Stimulated activated CD4-positive, alpha-beta T cell treated with anti-CD3 and anti-CD28 coated beads, Interleukin-12 subunit alpha, Interleukin-12 subunit beta, amount 100 ng/mL, for 24 hours (primary cell): Measurements from ENCODE around the gene SWSAP1.

ENCODE experiments used
- DNase-seq, 2 experiments: peaks; one replicate each; pipeline ENCODE4 v3.0.0-alpha.2; 2020; ENCODE audit warnings: low read depth in 2 of 2

Gene SWSAP1

DNA sequence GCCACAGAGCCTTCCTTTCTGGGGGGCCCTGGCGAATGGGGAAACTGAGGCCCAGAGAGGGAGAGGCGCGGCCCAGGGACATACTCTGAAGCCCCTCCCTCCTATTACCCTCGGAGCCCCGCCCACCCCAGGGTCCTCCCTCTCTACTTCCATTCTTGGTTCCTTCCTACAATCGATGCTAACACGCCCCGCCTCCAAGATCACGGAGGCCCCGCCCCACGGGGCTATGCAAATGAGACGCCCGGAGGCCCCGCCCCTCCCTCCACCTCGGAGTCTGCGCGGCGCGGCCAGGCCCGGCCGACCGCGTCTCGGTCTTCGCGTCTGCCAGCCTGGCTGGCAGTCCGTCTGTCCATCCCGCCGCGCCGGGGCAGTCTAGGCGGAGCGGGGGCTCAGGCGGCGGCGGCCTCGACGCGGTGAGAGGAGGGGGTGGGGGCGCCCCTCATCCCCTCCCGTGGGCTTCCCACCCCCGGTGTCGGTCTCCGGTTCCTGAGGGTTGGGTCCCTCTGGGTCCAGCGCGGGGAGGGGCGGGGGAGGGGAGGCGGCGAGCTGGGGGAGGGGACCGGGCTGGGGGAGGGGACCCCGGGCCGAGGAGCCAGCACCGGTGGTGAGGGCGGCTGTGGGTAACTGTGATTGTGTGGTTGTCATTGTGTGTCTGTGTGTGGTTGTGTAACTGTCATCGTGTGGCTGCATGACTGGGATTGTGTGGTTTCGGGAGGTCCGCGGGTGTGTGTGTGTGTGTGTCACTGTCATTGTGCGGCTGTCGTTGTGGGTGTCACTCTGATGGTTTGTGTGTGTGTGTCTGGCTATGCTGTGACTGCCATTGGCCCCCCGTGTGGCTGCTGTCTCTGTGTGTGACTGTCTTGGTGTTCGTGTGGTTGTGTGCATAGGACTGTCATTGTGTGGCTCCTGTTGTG is 19.0 kb upstream of the SWSAP1 start, which contains the start of gene PLPPR2:
TSS of gene PLPPR2 (plus strand) at position 273 of the 914 bp plus-strand sequence. CDS start 2,242 bp downstream, outside the sequence.
- peak; percentile 69 to 88 for DNase-seq

DNA sequence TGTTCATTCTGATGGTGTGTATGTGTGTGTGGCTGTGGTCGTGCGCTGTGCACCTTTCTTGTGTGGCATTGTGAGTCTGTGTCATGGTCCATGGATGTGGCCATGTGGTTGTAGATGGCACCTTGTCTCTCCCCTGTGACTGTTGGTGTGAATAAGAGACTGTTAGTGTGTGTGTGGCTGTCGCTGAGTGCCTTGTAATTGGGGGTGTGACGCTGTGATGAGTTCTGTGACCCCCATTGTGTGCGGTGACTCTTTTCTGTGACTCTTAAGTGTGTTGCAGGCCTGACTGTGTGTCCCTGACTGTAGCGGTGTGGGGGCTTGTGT is 18.4 kb upstream of the SWSAP1 start:
- no peak for DNase-seq

DNA sequence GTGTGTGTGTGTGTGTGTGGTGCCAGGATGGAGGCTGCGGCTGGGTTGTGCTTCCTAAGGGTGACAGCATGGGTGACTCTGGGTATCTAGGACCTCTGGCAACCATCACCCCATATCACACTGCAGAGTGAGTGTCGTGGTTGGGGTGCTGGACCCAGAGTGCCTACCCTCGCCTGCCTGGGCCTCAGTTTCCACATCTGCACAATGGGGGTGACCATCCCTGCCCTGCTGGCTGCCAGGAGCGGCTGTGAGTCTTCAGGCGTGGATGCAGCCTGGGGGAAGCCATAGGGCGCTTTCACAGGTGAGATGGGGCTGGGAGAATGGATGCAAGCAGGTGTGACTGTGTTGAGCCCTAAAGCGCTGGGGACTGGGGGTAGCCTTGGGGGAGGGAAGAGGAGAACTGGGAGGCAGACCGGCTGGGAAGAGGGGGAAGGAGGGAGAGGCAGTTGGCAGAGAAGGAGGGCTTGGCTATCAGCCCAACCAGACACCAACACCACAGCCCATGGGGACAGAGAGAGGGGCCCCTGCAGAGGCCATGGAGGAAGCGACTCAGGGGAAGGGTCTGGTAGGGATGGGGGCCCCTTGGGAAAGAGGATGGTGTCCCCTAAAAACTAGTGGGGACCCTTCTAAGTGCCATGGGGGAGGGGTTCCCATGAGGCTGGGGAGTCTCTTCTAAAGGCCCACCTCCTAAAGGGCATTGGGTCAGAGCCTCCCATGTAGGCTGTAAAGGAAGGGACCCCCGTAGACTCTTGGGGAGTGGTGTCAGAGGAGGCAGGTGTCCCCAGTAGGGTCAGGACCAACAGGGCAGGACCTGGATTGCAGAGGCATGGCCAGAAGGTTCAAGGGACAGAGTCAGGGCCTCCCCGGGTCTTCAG is 17.6 kb upstream of the SWSAP1 start:
- DNase-seq, result no peak

DNA sequence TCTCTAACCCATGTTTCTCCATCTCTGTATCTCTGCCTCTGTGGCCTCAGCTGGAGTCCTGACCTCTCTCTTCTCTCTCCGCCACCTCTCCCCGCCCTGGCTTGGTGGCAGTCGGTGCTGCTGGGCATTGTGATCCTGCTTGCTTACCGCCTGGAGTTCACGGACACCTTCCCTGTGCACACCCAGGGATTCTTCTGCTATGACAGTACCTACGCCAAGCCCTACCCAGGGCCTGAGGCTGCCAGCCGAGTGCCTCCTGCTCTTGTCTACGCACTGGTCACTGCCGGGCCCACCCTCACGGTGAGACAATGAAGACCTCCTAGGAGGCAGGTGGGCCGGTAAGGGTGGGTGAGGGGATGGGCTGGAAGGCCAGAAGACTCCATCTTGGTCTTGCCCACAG is 15.0 kb upstream of the SWSAP1 start:
- DNase-seq, result no peak

DNA sequence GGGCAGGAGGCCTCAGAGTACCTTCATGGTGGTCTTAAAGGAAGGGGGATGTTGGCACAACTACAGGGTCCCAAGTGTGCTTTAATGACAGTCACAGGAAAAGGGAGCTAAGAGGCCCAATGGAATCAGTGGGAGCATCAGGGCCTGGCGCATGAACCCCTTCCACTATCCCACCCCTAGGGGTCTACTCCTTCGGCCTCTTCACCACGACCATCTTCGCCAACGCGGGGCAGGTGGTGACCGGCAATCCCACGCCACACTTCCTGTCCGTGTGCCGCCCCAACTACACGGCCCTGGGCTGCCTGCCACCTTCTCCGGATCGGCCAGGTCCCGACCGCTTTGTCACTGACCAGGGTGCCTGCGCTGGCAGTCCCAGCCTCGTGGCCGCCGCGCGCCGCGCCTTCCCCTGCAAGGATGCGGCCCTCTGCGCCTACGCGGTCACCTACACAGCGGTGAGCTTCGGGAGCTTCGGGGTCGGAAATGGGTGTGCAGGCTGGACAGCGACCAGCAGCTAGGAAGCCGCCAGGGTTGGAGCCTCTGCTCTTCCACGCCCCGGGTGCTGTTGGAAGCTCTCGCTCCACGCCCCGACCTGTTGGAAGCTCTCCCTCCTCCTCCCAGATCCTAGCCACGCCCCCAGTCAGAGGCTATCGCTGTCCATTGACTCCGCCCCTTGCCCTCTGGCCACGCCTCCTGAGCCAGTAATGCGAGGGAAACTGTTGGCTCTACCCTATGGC is 13.3 kb upstream of the SWSAP1 start:
- no peak for DNase-seq

DNA sequence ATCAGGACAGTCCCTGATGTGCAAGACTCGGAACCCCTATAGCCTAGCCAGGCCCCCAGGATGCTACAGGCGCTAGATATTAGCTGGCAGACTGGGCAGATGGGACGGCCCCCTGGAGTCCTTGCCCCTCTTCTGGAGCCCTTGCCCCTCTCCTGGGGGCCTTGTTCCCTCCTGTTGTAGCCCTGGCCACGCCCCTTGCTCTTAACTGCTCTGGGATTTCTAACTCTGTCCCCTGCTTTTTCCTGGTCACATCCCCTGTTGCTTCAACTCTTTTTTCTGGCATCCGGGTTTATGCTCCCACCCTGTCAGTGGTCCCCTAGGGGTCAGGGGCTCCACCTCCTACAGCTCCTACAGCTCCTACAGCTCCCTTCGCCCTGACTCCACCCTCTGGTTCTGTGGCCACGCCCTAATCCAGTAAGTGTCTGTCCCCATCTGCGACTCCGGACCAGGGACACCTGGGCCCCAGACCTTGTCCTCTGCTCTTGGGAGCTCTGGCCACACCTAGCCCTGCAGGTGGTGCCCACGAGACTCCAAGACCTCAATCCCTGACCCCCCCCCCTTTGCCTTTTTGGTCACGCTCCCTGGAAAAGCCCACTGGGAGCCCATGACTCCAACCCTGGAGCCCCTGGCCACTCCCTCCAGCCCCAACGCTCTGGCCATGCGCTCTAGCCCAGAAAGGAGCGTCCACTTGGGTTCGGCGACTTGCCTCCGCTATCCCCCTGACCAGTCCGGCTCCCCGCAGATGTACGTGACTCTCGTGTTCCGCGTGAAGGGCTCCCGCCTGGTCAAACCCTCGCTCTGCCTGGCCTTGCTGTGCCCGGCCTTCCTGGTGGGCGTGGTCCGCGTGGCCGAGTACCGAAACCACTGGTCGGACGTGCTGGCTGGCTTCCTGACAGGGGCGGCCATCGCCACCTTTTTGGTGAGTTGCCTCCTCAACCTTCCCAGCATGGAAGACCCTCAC is 12.4 kb upstream of the SWSAP1 start:
- DNase-seq, result no peak

DNA sequence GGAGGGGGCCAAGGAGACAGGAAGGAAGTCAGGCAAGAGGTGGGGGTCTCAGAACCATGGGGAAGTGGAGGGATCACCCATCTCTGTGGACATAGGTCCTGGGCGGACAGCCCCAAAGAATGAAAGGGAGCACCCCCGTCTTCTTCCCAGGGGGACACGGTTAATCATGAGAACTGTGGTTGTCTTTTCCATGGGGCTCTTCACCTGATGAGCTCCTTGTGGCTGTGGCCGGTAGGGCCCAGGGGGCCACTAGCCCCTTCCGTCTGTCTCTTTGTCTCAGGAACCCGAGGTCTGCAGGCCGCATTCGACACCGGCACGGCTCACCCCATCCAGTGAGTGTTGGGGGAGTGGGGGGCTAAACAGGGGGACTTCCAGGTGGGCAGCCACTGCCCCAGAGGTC is 10.6 kb upstream of the SWSAP1 start:
- no peak for DNase-seq

DNA sequence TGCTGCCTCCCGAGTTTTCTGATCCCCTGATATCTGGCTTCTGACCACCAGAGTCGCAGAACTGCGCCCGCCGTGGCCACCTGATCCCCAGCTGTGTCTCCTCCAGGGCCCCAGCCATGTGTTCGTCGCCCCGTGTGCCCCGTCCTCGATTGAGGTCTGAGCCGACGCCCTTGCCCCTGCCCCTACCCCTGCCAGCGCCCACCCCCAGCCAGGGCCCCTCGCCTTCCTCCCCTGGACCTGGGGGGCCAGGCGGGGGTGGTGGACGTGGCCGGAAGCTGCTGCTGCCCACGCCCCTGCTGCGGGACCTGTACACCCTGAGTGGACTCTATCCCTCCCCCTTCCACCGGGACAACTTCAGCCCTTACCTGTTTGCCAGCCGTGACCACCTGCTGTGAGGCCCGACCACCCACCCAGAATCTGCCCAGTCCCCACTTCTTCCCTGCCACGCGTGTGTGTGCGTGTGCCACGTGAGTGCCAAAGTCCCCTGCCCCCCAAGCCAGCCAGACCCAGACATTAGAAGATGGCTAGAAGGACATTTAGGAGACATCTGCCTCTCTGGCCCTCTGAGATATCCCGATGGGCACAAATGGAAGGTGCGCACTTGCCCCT is 10.1 kb upstream of the SWSAP1 start:
- DNase-seq, result no peak

DNA sequence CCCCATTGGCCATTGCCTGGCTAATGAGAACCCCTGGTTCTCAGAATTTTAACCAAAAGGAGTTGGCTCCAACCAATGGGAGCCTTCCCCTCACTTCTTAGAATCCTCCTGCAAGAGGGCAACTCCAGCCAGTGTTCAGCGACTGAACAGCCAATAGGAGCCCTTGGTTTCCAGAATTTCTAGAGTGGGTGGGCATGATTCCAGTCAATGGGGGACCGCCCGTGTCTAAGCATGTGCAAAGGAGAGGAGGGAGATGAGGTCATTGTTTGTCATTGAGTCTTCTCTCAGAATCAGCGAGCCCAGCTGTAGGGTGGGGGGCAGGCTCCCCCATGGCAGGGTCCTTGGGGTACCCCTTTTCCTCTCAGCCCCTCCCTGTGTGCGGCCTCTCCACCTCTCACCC is 9.5 kb upstream of the SWSAP1 start:
- no peak for DNase-seq

DNA sequence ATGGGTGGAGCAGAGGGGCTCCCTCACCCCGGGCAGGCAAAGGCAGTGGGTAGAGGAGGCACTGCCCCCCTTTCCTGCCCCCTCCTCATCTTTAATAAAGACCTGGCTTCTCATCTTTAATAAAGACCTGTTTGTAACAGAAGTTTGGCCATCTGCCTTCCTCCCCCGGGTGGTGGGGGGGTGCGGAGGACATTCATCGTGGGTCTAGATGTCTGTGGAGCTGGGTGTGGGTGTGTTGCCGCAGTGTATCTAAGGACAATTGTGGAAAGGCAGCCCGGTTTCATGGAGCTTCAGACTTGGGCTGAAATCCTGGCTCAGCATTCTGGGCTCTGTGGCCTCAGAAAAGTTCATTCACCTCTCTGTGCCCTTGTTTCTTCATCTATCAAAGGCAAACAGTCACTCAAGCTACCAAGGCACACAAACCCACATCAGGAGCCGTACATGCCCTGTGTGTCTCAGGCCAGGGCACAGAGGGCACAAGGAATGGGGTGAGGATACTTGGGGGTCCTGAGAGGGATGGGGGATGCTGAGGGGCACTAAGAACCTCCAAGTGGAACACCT is 8.8 kb upstream of the SWSAP1 start:
- DNase-seq, result no peak

DNA sequence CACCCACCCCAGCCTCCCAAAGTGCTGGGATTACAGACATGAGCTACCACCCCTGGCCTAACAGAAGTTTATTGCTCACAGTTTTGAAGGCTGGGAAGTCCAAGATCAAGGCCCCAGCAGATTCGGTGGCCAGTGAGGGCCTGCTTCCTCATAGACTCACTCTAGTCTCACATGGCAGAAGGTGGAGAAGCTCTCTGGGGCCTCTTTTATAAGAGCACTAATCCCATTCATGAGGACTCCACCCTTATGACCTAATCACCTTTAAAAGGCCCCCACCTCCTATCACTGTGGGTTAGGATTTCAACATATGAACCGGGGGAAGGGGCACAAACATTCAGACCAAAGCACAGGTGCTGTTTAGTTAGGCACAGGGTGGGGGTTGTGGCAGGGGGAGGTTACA is 6.9 kb upstream of the SWSAP1 start:
- DNase-seq, result no peak

DNA sequence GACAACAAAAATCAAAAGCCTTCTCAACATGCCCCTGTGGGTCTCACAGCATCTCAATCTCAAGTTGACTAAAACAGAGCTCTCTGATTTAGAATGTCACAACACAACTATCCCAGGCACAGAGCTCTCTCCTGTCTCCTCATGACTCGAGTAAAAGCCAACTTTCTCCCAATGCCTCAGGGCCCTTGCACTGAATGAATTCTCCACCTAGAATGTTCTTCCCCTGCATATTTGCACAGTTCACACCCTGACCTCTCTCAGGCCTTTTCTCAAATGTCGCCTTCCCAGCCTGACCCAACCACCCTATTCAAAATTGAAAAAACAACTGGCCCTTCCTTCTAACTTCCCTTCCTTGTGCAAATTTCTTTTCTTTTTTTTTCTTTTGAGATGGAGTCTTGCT is 3.7 kb upstream of the SWSAP1 start:
- no peak for DNase-seq

DNA sequence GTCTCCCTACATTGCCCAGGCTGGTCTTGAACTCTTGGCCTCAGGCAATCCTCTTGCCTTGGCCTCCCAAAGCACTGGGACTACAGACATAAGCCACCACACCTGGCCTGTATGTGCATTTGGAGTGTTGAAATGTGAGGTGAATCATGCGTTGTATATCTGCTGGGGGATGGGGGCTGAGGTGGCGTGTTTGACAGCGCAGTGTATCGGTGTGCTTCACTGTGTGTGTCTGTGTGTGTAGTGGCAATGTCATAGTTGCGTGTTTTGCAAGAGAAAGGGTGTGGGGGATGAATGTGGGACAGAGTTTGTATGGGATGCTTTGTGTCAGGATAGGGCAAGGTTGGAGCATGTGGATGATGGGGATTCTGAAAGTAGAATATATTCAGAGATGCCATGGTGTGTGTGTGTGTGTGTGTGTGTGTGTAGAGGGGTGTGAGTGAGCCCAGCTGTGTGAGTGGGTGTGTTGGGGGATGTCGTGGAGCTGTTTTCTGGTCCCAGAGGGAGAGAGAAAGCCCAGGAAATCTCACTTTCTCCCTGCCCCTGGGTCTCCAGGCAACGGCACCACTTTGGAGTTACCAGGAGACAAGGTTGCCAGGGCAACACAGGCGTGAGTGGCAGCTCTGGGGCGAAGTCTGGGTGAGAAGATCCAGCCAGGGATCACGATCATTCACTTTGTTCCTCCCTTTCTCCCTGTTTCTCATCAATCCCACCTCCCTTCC is 1.1 kb upstream of the SWSAP1 start:
- no peak for DNase-seq

DNA sequence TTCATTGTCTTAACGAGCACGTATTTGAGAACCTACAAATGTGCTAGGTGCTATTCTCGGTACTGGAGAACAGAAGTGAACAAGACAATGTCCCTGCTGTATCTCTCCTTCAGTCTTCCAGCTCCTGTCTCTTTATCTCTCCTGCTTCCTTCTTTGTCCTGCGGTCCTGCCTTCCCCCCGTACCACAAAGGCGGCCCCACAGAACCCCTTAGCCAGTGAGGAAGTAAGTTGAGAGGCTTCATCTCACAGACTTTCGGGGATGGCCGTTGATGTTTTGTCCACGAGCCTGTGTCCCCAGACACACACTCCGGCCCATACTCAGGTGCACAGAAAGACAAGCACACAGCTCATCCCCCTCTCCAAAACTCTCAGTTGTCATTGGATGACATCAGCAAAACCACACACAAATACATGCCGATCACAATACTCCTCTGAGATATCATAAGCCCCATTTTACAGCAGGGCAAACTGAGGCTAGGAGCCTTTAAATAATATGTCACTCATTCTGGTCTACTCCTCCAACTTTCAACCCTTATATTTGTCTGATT is 507 bp upstream of the SWSAP1 start:
- no peak for DNase-seq

DNA sequence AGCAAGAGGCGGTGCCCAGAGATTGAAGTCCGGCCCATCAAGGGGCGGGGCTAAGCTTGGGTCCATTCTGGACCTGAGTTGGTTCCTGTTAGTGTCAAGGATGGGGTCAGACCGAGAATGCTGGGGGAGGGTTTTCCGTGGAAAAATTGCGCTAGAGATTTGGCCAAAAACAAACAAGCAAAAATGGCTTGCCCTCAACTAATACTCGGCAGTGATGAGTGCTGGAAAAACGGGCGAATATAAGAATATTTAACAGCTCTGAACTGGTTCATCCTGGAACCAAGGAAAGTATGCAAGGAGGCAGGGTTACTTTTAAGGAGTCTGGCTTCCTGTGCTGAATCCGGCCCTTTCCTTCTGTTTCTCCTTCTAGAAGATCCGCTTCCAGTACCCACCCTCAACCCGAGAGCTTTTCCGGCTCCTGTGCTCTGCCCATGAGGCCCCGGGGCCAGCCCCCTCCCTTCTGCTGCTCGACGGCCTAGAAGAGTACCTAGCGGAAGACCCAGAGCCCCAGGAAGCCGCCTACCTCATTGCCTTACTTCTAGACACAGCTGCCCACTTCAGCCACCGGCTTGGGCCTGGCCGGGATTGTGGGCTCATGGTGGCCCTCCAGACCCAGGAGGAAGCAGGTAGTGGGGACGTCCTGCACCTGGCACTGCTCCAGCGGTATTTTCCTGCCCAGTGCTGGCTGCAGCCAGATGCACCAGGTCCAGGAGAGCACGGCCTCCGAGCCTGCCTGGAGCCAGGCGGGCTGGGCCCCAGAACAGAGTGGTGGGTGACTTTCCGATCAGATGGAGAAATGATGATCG is 880 bp downstream of the SWSAP1 start:
- peak; percentile 26 to 56 for DNase-seq

DNA sequence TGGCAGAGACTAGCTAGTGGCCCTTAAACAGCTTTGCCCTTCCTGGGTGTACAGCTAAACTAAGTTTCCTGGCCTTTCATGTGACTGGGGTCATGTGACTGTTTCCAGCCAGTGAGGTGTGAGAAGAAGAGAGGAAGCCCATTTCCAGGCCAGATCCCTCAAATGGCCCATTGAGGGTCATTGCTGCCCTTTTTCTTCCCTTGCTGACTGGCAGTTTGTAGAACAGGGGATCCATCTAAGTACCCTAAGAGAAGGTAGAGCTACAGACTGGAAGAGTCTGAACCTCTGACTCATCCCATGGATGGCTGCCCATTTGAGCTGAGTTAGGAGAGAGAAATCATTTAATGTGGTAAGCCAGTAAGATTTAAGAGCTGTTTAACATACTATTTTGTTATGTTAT is 2.8 kb downstream of the SWSAP1 start:
- DNase-seq, result no peak

DNA sequence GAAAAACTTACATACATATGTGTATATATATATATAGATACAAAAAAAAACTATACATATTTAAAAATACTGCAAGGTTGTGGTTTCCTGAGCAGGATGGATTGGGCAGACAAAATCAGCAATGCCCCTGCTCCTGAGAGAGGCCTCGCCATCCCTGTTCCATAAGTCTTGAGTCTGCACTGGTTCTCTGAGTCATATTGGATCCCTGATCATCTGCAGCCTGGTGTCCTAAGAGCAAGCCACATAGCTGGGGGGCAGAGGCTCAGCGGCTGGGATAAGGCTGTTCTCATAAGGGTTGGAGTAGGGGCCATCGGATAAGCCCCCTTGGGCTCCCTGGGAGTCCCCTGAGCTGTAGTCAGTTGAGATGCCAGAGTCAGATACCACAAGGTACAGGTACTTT is 3.3 kb downstream of the SWSAP1 start:
- DNase-seq, result no peak
